Keratinocyte (primary cell): ENCODE results near the gene CD28. TPM values are rescaled to one million over a fixed set of nuclear protein-coding genes. Genes with fewer than 3 reads are reported as not detected.

Experiments used
- DNase-seq: peaks from one replicate; pipeline ENCODE4 v3.0.0-alpha.2; 2011; ENCODE audit warnings: low read depth, missing footprints, low spot score
- FAIRE-seq: peaks from 2 replicates; lab custom pipeline; 2011; peaks lifted over from hg19 to GRCh38; lab: Jason Lieb, UNC
- H2AFZ ChIP-seq: 2 replicates; pipeline ENCODE4 v1.6.0; 2012; ENCODE audit warnings: low read length, control low read depth, inconsistent platforms; ENCODE audit not compliant: control insufficient read depth
- H3K27ac ChIP-seq: 2 replicates; pipeline ENCODE4 v1.5.1; 2011; ENCODE audit warnings: low read length; ENCODE audit not compliant: control insufficient read depth, insufficient read depth
- H3K27me3 ChIP-seq: 3 replicates; pipeline ENCODE4 v1.6.0; 2011; ENCODE audit warnings: low read length; ENCODE audit not compliant: control insufficient read depth, insufficient read depth; ENCODE audit errors: extremely low read depth
- H3K36me3 ChIP-seq, 2 experiments: 2 replicates in 1 of 2; 3 replicates in 1 of 2; pipeline ENCODE4 v1.5.1; 2011; ENCODE audit warnings: low read length in 2 of 2, mild to moderate bottlenecking in 1 of 2; ENCODE audit not compliant: control insufficient read depth in 2 of 2, insufficient read depth in 2 of 2; ENCODE audit errors: extremely low read depth in 1 of 2
- H3K4me1 ChIP-seq: 3 replicates; pipeline ENCODE4 v1.5.1; 2011; ENCODE audit warnings: low read length; ENCODE audit not compliant: control insufficient read depth, insufficient read depth; ENCODE audit errors: extremely low read depth
- H3K4me2 ChIP-seq: 3 replicates; pipeline ENCODE4 v1.6.0; 2011; ENCODE audit warnings: low read depth, low read length; ENCODE audit not compliant: control insufficient read depth, insufficient read depth; ENCODE audit errors: extremely low read depth
- H3K4me3 ChIP-seq, 3 experiments: fragments of 200-600 bp in 1 of 3; sonication (generic) in 1 of 3; 2 replicates in 2 of 3; 3 replicates in 1 of 3; pipeline ENCODE4 v1.5.1; 2011 to 2016; ENCODE audit warnings: low read length in 3 of 3, mild to moderate bottlenecking in 3 of 3, control low read depth in 2 of 3, inconsistent platforms in 1 of 3, low read depth in 1 of 3, mixed read lengths in 1 of 3, mixed run types in 1 of 3, moderate library complexity in 1 of 3; ENCODE audit not compliant: control insufficient read depth in 2 of 3, insufficient read depth in 2 of 3; ENCODE audit errors: extremely low read depth in 1 of 3
- H3K79me2 ChIP-seq: 2 replicates; pipeline ENCODE4 v1.6.0; 2012; ENCODE audit warnings: low read length; ENCODE audit not compliant: control insufficient read depth, insufficient read depth
- H3K9ac ChIP-seq: 3 replicates; pipeline ENCODE4 v1.6.0; 2011; ENCODE audit warnings: low read length; ENCODE audit not compliant: control insufficient read depth, insufficient read depth; ENCODE audit errors: extremely low read depth
- H3K9me1 ChIP-seq: 3 replicates; pipeline ENCODE4 v1.6.0; 2011; ENCODE audit warnings: low read length; ENCODE audit not compliant: control insufficient read depth, insufficient read depth; ENCODE audit errors: extremely low read depth
- H3K9me3 ChIP-seq: 2 replicates; pipeline ENCODE4 v1.5.1; 2012; ENCODE audit warnings: low read depth, low read length; ENCODE audit not compliant: control insufficient read depth
- H4K20me1 ChIP-seq: 3 replicates; pipeline ENCODE4 v1.6.0; 2011; ENCODE audit warnings: low read length; ENCODE audit not compliant: control insufficient read depth, insufficient read depth; ENCODE audit errors: extremely low read depth
- CTCF ChIP-seq, 3 experiments: IDR thresholded peaks in 1 of 3; conservative IDR thresholded peaks in 1 of 3; optimal IDR thresholded peaks in 1 of 3; 2 replicates in 2 of 3; 3 replicates in 1 of 3; pipeline versions ENCODE3 to v1.5.1; 2011; ENCODE audit warnings: low read length in 3 of 3, mild to moderate bottlenecking in 3 of 3, moderate library complexity in 2 of 3, control low read depth in 1 of 3, inconsistent platforms in 1 of 3; ENCODE audit not compliant: insufficient read depth in 2 of 3; ENCODE audit errors: extremely low read depth in 1 of 3
- EZH2 ChIP-seq: IDR thresholded peaks from one replicate; pipeline ENCODE4 v1.6.1; 2012; ENCODE audit warnings: inconsistent platforms, mild to moderate bottlenecking, low read length, moderate library complexity
- dilution Hi-C: fragments of 300-500 bp; cut with MboI; formaldehyde crosslinking; loops from one replicate; pipeline ENCODE4 v1.7.0; 2020; ENCODE audit warnings: low sequenced_read_pairs; ENCODE audit not compliant: extremely low pct_ligation_motif_present
- polyA plus RNA-seq, 5 experiments: library from polyadenylated mRNA; depleted of rRNA in 3 of 5; stranded (reverse) in 3 of 5; stranded (forward) in 1 of 5; unstranded in 1 of 5; fragments of >200 nt; gene quantifications; 1 replicate in 1 of 5; 2 replicates in 3 of 5; 3 replicates in 1 of 5; pipeline versions ENCODE4 v1.2.1 to v1.2.3, GENCODE V29; 2011 to 2012; ENCODE audit warnings: missing spikeins in 2 of 5, low read depth in 1 of 5, low replicate concordance in 1 of 5

Gene CD28
- polyA plus RNA-seq, 1 donor (not counting 4 experiments of a cell fraction or from before 2014, with no cell fraction given): 0.01 TPM

DNA sequence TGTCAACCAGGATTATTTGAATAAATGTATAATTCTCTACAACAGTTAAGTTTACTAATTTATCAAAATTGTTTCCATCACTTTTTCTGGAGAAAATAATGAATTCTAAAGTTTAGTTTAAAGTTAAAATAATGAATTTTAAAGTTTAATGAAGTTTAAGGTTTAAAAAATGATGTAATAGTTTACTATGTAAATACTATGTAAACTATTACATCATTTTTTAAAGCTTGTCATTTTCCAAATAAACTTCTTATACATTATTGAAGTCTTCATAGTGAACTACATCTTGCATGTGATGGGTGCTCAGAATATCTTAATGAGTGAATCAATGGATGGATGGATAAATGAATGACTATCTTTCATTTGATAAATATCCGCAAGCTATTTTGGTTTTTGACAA is 38.8 kb downstream of the CD28 start:
- no peaks in the 10 kb centered on the region for H4K20me1 ChIP-seq
- H3K4me3 ChIP-seq: no peak overlapping the region
- no peaks in the 10 kb centered on the region for H3K79me2 ChIP-seq
- dilution Hi-C loops: no loop called here
- DNase-seq (no peak), FAIRE-seq (no peak)
- no peaks in the 10 kb centered on the region for H3K36me3 ChIP-seq
- TF ChIP-seq CTCF (optimal IDR thresholded peaks at IDR 0.05 in 1 of 3, IDR thresholded peaks at IDR 0.05 in 1 of 3, conservative IDR thresholded peaks at IDR 0.05 in 1 of 3; ENCODE audit: extremely low read depth in 1 of 3, insufficient read depth in 2 of 3, low read length in 3 of 3) (no peak), EZH2 (no peak)
- H2AFZ ChIP-seq: no peak overlapping the region
- no peaks in the 10 kb centered on the region for H3K9me1 ChIP-seq
- H3K27me3 ChIP-seq: no peaks in the 10 kb centered on the region
- no peak overlapping the region for H3K9ac ChIP-seq
- H3K27ac ChIP-seq: no peak overlapping the region
- no peaks in the 10 kb centered on the region for H3K9me3 ChIP-seq
- H3K4me1 ChIP-seq: no peaks in the 10 kb centered on the region
- H3K4me2 ChIP-seq: no peak overlapping the region

- H3K4me2 ChIP-seq: no peak overlapping the region
- no peak overlapping the region for H3K9ac ChIP-seq
- no peaks in the 10 kb centered on the region for H3K27me3 ChIP-seq
- TF ChIP-seq CTCF (optimal IDR thresholded peaks at IDR 0.05 in 1 of 3, IDR thresholded peaks at IDR 0.05 in 1 of 3, conservative IDR thresholded peaks at IDR 0.05 in 1 of 3; ENCODE audit: extremely low read depth in 1 of 3, insufficient read depth in 2 of 3, low read length in 3 of 3) (no peak), EZH2 (no peak)
- no peaks in the 10 kb centered on the region for H3K9me1 ChIP-seq
- DNase-seq (no peak), FAIRE-seq (no peak)
- H3K79me2 ChIP-seq: no peaks in the 10 kb centered on the region
- H4K20me1 ChIP-seq: no peaks in the 10 kb centered on the region
- dilution Hi-C loops: no loop called here
- no peaks in the 10 kb centered on the region for H3K36me3 ChIP-seq
- H3K4me3 ChIP-seq: no peak overlapping the region
- no peaks in the 10 kb centered on the region for H3K4me1 ChIP-seq
- H2AFZ ChIP-seq: no peak overlapping the region
- H3K27ac ChIP-seq: no peak overlapping the region
- H3K9me3 ChIP-seq: no peaks in the 10 kb centered on the region
Measured at GRCh38 chr2:203748331-203749126, 42.1 kb downstream of the CD28 start.
